ENCODE results near the gene PRICKLE4.

DNA sequence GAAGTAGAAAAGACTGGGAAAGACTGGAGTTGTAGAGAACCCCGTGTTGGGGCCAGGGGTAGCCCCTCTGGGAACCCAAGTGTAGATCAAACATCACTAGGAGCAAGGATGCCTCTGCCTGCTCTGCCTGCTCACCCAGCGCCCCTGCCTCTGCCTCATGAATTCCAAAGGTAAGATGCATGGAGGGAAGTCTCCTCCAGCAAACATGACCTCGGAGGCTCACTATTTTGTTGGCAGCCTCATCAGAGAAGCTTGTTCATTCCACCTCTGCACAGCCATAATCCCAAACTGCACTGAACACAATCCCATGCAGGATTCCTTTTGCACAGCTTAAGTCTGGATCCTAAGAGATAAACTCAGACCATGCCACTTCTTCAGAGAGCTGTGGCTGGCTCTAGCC lies 5.7 kb upstream of the PRICKLE4 start:
- TF ChIP-seq, protein P1, sequence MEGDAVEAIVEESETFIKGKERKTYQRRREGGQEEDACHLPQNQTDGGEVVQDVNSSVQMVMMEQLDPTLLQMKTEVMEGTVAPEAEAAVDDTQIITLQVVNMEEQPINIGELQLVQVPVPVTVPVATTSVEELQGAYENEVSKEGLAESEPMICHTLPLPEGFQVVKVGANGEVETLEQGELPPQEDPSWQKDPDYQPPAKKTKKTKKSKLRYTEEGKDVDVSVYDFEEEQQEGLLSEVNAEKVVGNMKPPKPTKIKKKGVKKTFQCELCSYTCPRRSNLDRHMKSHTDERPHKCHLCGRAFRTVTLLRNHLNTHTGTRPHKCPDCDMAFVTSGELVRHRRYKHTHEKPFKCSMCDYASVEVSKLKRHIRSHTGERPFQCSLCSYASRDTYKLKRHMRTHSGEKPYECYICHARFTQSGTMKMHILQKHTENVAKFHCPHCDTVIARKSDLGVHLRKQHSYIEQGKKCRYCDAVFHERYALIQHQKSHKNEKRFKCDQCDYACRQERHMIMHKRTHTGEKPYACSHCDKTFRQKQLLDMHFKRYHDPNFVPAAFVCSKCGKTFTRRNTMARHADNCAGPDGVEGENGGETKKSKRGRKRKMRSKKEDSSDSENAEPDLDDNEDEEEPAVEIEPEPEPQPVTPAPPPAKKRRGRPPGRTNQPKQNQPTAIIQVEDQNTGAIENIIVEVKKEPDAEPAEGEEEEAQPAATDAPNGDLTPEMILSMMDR (IDR thresholded peaks at IDR 0.05; ENCODE audit: insufficient read depth, low read length, poor library complexity, severe bottlenecking) = no peak
- no peak for TF ChIP-seq EZH2phosphoT487 (conservative IDR thresholded peaks at IDR 0.05; ENCODE audit: low read length)
